Superior temporal gyrus (tissue), 1 donor: Measurements from ENCODE around the gene TEKT3.

Experiments
- DNase-seq: peaks from one replicate; pipeline ENCODE4 v3.0.0-alpha.2; 2016; ENCODE audit errors: extremely low spot score

TEKT3 gene

GRCh38 chr17:15350777-15351477 lies 9.5 kb upstream of the TEKT3 start:
- DNase-seq: no peak

DNA sequence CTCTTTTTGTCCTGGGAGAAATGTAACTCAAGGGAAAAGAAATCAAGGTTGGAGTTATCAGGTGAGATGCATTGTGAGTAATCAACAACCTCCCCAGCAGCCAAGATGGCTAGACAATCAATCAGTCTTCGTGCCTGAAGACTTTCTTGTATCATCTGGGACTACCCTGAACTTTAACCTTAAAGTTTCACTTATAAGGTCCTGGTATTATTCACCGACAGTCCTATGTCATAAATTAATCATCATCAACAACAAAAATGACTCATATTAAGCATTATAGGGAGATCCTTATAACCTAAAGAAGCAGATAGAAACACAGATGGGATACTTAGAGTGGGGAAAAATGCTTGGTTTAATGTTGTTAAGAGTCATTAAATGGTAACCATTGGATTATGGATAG lies 7.7 kb upstream of the TEKT3 start:
- no peak for DNase-seq

DNA sequence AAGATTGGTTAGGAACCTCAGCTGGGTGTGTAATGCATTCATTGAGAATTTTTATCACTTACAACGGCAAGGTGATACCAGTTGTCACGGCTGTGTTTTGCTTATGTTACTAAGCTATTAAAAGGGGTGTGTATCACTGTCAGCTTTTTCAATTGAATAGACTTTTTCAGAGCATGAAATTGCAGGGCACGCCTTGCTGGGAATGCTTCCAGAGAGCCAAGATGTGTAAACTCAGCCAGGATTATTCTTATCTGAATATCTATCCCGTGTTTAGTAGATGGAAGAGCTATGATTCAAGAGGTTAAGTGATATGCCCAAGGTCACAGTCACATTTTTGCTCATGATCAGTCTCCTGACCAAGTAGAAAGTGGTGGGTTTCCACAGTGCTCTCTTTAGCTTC lies 6.6 kb upstream of the TEKT3 start:
- no peak for DNase-seq

GRCh38 chr17:15346066-15346595 lies 4.7 kb upstream of the TEKT3 start:
- no peak for DNase-seq

DNA sequence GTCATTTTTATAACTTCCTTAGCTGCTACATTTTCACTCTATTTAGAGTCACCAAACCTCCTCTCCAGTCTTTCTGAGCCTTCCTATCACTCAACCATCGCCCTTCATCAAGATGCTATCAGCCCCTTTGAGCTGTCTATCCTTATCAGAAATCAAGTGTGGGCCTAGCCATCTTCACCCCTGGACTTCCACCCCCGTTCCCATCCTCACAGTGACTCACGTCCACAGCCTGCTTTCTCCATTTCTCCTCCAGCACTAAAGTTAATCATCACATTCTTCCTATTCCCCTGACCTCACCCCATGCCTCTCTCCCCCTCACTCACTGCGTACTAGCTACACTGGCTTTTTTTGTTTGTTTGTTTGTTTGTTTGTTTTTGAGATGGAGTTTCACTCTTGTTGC lies 2.4 kb upstream of the TEKT3 start:
- DNase-seq: no peak

GRCh38 chr17:15342460-15342859 lies 1.1 kb upstream of the TEKT3 start:
- DNase-seq: no peak

- no peak for DNase-seq
These were observed 569 bp upstream of the TEKT3 start for GRCh38 chr17:15341966-15342365.

GRCh38 chr17:15340966-15341365 lies 431 bp downstream of the TEKT3 start:
- no peak for DNase-seq

GRCh38 chr17:15335446-15335845 lies 6.0 kb downstream of the TEKT3 start:
- DNase-seq: no peak

GRCh38 chr17:15334266-15334665 lies 7.1 kb downstream of the TEKT3 start:
- no peak for DNase-seq

GRCh38 chr17:15332338-15332737 lies 9.1 kb downstream of the TEKT3 start:
- DNase-seq: no peak

DNA sequence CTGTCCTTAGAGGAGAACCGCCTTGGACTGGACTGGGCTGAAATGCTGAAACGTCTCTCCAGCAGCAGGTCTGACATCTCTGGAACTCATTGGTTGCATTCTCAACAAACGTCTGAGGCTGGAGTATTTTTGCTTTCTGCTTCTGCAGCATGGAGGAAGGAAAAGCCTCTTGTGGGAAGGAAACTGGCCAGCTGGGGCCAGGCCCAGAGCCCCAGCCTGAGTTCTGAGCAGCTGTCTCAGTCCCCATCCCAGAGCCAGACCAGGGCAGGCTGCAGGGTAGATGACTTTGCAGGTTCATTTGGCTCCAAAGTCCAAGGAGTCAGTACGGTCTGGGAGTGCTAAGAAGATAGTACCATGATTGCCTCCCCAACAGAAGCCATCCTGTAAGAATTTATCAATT lies 18.3 kb downstream of the TEKT3 start:
- no peak for DNase-seq

DNA sequence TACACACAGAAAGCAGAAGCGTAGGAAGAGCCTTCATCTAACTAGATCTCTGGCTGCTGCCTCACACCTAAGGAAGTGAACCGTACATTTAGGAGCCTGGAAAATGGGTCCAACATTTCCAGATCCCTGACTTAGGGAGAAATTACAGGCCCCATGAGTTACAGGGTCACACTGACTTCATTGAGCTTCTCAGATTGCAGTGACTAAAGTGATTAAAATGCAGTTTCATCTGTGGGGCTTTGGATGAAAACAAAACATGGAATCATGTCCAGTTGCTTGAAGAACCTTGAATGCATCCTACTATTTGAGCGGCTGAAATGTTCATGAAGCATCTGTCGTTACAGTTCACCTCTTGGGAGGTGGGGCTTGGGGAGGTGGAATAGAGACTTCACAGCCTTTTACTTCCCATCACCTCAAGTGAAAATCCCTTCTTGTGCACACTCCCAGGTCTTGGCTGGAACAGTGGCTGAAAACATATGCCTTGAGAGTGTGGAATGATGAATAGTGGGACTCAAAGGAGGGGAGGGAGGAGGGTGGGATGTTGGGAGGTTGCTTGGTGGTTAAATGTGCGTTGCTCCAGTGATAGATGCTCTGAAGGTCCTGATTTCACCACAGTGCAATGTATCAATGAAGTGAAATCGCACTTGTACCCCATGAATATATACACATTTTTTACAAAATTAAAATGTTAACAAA lies 19.7 kb downstream of the TEKT3 start:
- DNase-seq: no peak

DNA sequence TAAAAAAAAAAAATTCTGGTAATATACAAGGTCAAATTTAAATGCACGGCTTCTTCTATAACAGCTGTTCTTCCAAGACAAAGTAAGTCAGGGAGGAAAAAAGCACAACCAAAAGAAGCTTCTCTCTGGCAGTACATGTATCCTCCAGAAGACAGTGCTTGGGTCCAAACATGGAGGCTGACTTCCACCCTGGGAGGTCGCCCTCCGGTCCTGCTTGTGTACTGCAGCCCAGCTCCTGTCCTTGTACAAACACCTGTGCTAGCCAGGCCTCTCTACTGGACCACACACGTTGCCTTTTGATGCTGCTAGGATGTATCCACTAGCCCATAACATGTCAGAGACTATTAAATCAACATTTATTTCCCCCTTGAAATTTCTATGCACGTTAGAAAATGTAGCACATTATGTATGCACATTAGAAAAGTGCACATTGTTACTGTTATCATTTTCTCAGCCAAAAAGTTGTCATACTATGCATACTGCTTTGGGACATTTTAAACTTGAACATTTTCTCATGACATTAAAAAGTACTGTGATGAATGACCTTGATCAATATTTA lies 21.9 kb downstream of the TEKT3 start:
- no peak for DNase-seq

- DNase-seq: no peak
These were observed 29.4 kb downstream of the TEKT3 start for GRCh38 chr17:15311996-15312395.

GRCh38 chr17:15309793-15310192 lies 31.6 kb downstream of the TEKT3 start:
- DNase-seq: no peak

DNA sequence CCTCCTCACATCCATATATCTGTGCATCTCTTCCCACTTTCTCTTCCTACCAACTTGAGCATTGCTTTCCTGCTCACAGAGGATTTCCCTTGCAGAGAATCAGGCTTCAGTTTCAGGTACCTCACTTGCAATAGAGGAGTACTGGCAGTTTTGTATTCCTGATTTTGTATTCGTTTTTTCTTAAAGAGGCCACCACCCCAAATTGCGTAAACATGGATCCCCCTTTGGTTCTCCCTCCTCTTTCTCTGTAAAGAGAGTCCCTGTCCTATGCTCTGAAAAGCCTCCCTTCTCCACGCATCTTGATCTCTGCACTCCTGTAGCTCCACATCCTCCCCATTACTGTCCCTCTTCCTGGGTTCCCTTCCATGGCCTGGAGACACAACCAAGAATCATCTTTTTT lies 32.2 kb downstream of the TEKT3 start:
- no peak for DNase-seq

- DNase-seq: no peak
These were observed 32.6 kb downstream of the TEKT3 start for GRCh38 chr17:15308758-15309157.

- DNase-seq: no peak
These were observed 33.7 kb downstream of the TEKT3 start for GRCh38 chr17:15307710-15308111.

DNA sequence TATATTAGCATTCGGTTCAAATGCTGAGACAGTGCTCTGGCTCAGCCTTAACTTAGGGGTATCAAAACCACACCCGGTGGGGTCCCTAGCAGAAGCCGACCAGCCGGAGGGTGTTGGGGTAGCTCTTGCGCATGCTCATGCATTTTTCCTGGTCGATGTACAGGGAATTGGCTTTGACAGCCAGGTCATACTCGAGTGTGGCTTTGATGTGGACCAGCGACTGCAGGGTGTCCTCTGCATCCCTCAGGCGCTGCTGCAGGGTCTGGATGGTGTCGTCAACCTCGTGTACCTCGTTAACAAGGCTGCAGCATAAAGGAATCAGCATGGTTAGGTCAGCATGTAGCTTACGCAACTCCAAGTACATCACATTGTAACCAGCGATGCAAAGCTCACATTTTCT lies 37.5 kb downstream of the TEKT3 start:
- no peak for DNase-seq

- no peak for DNase-seq
These were observed 38.1 kb downstream of the TEKT3 start for GRCh38 chr17:15303268-15303667.

GRCh38 chr17:15301845-15302244 lies 39.6 kb downstream of the TEKT3 start:
- no peak for DNase-seq

- DNase-seq: no peak
These were observed 43.2 kb downstream of the TEKT3 start for GRCh38 chr17:15298176-15298575.
